HepG2 (cell line): Measurements from ENCODE around the gene PEPD. TPM values are rescaled to one million over a fixed set of nuclear protein-coding genes. Genes with fewer than 3 reads are reported as not detected.

Source experiments
- ARNT2 ChIP-seq: sonication (generic); formaldehyde crosslinking; IDR thresholded peaks from 2 replicates; pipeline ENCODE4 v1.8.0; 2022; ENCODE audit warnings: mild to moderate bottlenecking, low read depth, missing genetic modification reagents, moderate library complexity
- ELF3 ChIP-seq: IDR thresholded peaks from 2 replicates; pipeline ENCODE4 v1.6.1; 2016; ENCODE audit warnings: missing genetic modification reagents, missing compliant biosample characterization
- FIP1L1 ChIP-seq: fragments of 200-400 bp; formaldehyde crosslinking; IDR thresholded peaks from 2 replicates; pipeline ENCODE4 v1.6.1; 2018; ENCODE audit warnings: low read depth, mild to moderate bottlenecking, low read length, moderate library complexity, borderline replicate concordance; ENCODE audit not compliant: insufficient read depth
- GRHL1 ChIP-seq: sonication (generic); formaldehyde crosslinking; conservative IDR thresholded peaks from 2 replicates; pipeline ENCODE4 v1.8.0; 2022; ENCODE audit warnings: missing genetic modification reagents
- HNRNPUL1 ChIP-seq: fragments of 200-400 bp; formaldehyde crosslinking; IDR thresholded peaks from 2 replicates; pipeline ENCODE4 v1.6.1; 2017; ENCODE audit warnings: low read depth, mild to moderate bottlenecking, low read length, moderate library complexity
- KDM2A ChIP-seq: sonication (generic); formaldehyde crosslinking; IDR thresholded peaks from 2 replicates; pipeline ENCODE4 v1.4.0; 2020; ENCODE audit warnings: low read depth, missing genetic modification reagents, borderline replicate concordance
- MEF2D ChIP-seq: sonication (generic); formaldehyde crosslinking; IDR thresholded peaks from 2 replicates; pipeline ENCODE4 v1.5.1; 2020; ENCODE audit warnings: mild to moderate bottlenecking, missing genetic modification reagents
- NFE2L1 ChIP-seq: sonication (generic); formaldehyde crosslinking; IDR thresholded peaks from 2 replicates; pipeline ENCODE4 v1.4.0; 2020; ENCODE audit warnings: missing genetic modification reagents, mild to moderate bottlenecking, borderline replicate concordance
- PHF21A ChIP-seq: sonication (generic); formaldehyde crosslinking; IDR thresholded peaks from 2 replicates; pipeline ENCODE4 v1.5.0; 2020; ENCODE audit warnings: mild to moderate bottlenecking, missing genetic modification reagents
- POLR2G ChIP-seq: fragments of 200-400 bp; formaldehyde crosslinking; IDR thresholded peaks from 2 replicates; pipeline ENCODE4 v1.6.1; 2018; ENCODE audit warnings: mild to moderate bottlenecking, low read depth, low read length, moderate library complexity
- RERE ChIP-seq: IDR thresholded peaks from 2 replicates; pipeline ENCODE4 v1.6.1; 2016; ENCODE audit warnings: low read depth, missing genetic modification reagents, missing compliant biosample characterization
- SATB2 ChIP-seq: sonication (generic); formaldehyde crosslinking; IDR thresholded peaks from 2 replicates; pipeline ENCODE4 v1.5.0; 2020; ENCODE audit warnings: missing genetic modification reagents
- SIN3A ChIP-seq: IDR thresholded peaks from 2 replicates; pipeline ENCODE4 v1.6.1; 2011; ENCODE audit warnings: low read depth, mild to moderate bottlenecking, control low read depth, low read length, borderline replicate concordance
- ZNF160 ChIP-seq: sonication (generic); formaldehyde crosslinking; IDR thresholded peaks from 2 replicates; pipeline ENCODE4 v1.8.0; 2022; ENCODE audit warnings: mild to moderate bottlenecking, inconsistent platforms, missing genetic modification reagents
- polyA plus RNA-seq, 8 experiments: library from polyadenylated mRNA; depleted of rRNA in 3 of 8; stranded (reverse) in 7 of 8; unstranded in 1 of 8; fragments of >200 nt; fragmentation: Illumina TruSeq in 4 of 8; extraction: Trizol in 4 of 8; gene quantifications; 2 replicates each; pipeline versions ENCODE4 v1.2.1 to v1.2.3, GENCODE V29; 2011 to 2016; ENCODE audit warnings: low read depth in 4 of 8, missing spikeins in 1 of 8, mixed read lengths in 1 of 8; ENCODE audit not compliant: insufficient read depth in 1 of 8
- total RNA-seq, 5 experiments: library from RNA; depleted of rRNA; stranded (reverse); fragments of >200 nt; fragmentation: Illumina TruSeq; extraction: Trizol; gene quantifications; 2 replicates each; pipeline ENCODE4 v1.2.3, GENCODE V29; 2016; ENCODE audit warnings: low read depth in 1 of 5
- TF ChIP-seq, protein P1 (sequence below): IDR thresholded peaks from 2 replicates; pipeline ENCODE4 v1.6.1; 2016; ENCODE audit warnings: low read depth, borderline replicate concordance
- TF ChIP-seq, protein P2 (sequence below): IDR thresholded peaks from 2 replicates; pipeline ENCODE4 v1.6.1; 2012; ENCODE audit warnings: inconsistent platforms
- TF ChIP-seq, protein P3 (sequence below): sonication (generic); formaldehyde crosslinking; IDR thresholded peaks from 2 replicates; pipeline ENCODE4 v1.8.0; 2022; ENCODE audit warnings: mild to moderate bottlenecking, missing genetic modification reagents
- TF ChIP-seq, protein P4 (sequence below): sonication (generic); formaldehyde crosslinking; IDR thresholded peaks from 2 replicates; pipeline ENCODE4 v1.8.0; 2022; ENCODE audit warnings: mild to moderate bottlenecking, missing genetic modification reagents, borderline replicate concordance

PEPD gene
- total and polyA plus RNA-seq, 2 of the 13 experiments (the other 11 are each of a cell fraction or from before 2014, with no cell fraction given) = 60.7 to 75.1 TPM

GRCh38 chr19:33402421-33403220 is 119.0 kb downstream of the PEPD start (continued):
- no peak for TF ChIP-seq RERE (CRISPR knock-in tag)
- peak; percentile 53; the same call in 1 of the 2 replicates for TF ChIP-seq NFE2L1 (CRISPR knock-in tag)
- TF ChIP-seq, protein P1, sequence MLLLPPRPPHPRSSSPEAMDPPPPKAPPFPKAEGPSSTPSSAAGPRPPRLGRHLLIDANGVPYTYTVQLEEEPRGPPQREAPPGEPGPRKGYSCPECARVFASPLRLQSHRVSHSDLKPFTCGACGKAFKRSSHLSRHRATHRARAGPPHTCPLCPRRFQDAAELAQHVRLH = no peak
- TF ChIP-seq SIN3A = no peak
- TF ChIP-seq HNRNPUL1 = no peak
- TF ChIP-seq KDM2A (CRISPR knock-in tag) = no peak
- no peak for TF ChIP-seq SATB2 (CRISPR knock-in tag)
- no peak for TF ChIP-seq ARNT2 (CRISPR knock-in tag)
- TF ChIP-seq, protein P2, sequence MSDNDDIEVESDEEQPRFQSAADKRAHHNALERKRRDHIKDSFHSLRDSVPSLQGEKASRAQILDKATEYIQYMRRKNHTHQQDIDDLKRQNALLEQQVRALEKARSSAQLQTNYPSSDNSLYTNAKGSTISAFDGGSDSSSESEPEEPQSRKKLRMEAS = 0 out of 2 replicates have a peak, but pooled peaks have one; percentile 29
- TF ChIP-seq FIP1L1 = no peak
- no peak for TF ChIP-seq ELF3
- no peak for TF ChIP-seq PHF21A (CRISPR knock-in tag)
- TF ChIP-seq ZNF160 (CRISPR knock-in tag) = no peak
- no peak; the same call in 1 of the 2 replicates for TF ChIP-seq POLR2G
- TF ChIP-seq, protein P3, sequence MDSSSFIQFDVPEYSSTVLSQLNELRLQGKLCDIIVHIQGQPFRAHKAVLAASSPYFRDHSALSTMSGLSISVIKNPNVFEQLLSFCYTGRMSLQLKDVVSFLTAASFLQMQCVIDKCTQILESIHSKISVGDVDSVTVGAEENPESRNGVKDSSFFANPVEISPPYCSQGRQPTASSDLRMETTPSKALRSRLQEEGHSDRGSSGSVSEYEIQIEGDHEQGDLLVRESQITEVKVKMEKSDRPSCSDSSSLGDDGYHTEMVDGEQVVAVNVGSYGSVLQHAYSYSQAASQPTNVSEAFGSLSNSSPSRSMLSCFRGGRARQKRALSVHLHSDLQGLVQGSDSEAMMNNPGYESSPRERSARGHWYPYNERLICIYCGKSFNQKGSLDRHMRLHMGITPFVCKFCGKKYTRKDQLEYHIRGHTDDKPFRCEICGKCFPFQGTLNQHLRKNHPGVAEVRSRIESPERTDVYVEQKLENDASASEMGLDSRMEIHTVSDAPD = no peak
- no peak for TF ChIP-seq MEF2D (CRISPR knock-in tag)
- no peak for TF ChIP-seq GRHL1 (CRISPR knock-in tag)
- TF ChIP-seq, protein P4, sequence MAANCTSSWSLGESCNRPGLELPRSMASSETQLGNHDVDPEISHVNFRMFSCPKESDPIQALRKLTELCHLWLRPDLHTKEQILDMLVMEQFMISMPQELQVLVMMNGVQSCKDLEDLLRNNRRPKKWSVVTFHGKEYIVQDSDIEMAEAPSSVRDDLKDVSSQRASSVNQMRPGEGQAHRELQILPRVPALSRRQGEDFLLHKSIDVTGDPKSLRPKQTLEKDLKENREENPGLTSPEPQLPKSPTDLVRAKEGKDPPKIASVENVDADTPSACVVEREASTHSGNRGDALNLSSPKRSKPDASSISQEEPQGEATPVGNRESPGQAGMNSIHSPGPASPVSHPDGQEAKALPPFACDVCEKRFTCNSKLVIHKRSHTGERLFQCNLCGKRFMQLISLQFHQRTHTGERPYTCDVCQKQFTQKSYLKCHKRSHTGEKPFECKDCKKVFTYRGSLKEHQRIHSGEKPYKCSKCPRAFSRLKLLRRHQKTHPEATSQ = no peak
